ENCODE results near the gene FYB1. TPM values are rescaled to one million over a fixed set of nuclear protein-coding genes. Genes with fewer than 3 reads are reported as not detected.

The FYB1 gene
- total and polyA plus RNA-seq, 2 of the 8 experiments (the other 6 are each of a cell fraction or from before 2014, with no cell fraction given): not detected

GRCh38 chr5:39161578-39161977 is 57.8 kb downstream of the FYB1 start:
- Histone ChIP-seq H2AK5ac (ENCODE audit: low read depth, low read length) (no peak overlapping the region), H4K8ac (ENCODE audit: extremely low read depth, insufficient read depth, low read length) (no peak overlapping the region), H3K18ac (ENCODE audit: extremely low read depth, low read length) (no peak overlapping the region), H2BK5ac (ENCODE audit: low read depth, low read length) (no peak overlapping the region), H3K9me3 (ENCODE audit: insufficient read depth in 2 of 2, low read depth in 1 of 2, low read length in 1 of 2) (no peaks in the 10 kb centered on the region), H3K23me2 (ENCODE audit: low read depth, low read length) (no peaks in the 10 kb centered on the region), H3K4me2 (ENCODE audit: insufficient read depth in 1 of 2, low read depth in 2 of 2, low read length in 2 of 2) (no peak overlapping the region), H3K79me2 (ENCODE audit: control insufficient read depth in 1 of 2, insufficient read depth in 2 of 2, low read length in 2 of 2) (no peaks in the 10 kb centered on the region), H3K23ac (ENCODE audit: insufficient read length) (no peak overlapping the region), H2BK12ac (ENCODE audit: low read depth, low read length) (no peak overlapping the region), H2BK20ac (ENCODE audit: low read length) (no peak overlapping the region), H4K20me1 (replicated peaks in 1 of 2; ENCODE audit: control insufficient read depth in 1 of 2, insufficient read depth in 2 of 2, low read length in 2 of 2) (no peaks in the 10 kb centered on the region), H3K14ac (ENCODE audit: insufficient read length) (no peak overlapping the region), H3K4ac (replicated peaks; ENCODE audit: insufficient read length, low read depth, low read length) (no peak overlapping the region), H3K27me3 (replicated peaks in 1 of 4; ENCODE audit: control insufficient read depth in 3 of 4, extremely low read depth in 1 of 4, insufficient read depth in 3 of 4, low read length in 3 of 4) (no peaks in the 10 kb centered on the region), H4K91ac (replicated peaks; ENCODE audit: insufficient read length, low read length) (no peak overlapping the region), H2AFZ (ENCODE audit: low read length) (no peak overlapping the region), H3K79me1 (ENCODE audit: low read depth, low read length) (no peaks in the 10 kb centered on the region), H3K9ac (replicated peaks in 1 of 4; ENCODE audit: extremely low read depth in 1 of 4, low read depth in 3 of 4, low read length in 3 of 4) (no peak overlapping the region), H3K27ac (ENCODE audit: low read depth, low read length) (no peak overlapping the region), H3K56ac (replicated peaks; ENCODE audit: insufficient read length, low read depth, low read length) (no peak overlapping the region), H3K36me3 (ENCODE audit: control insufficient read depth in 2 of 4, insufficient read depth in 4 of 4, low read length in 3 of 4) (no peaks in the 10 kb centered on the region), H3K4me3 (ENCODE audit: extremely low read depth in 1 of 4, insufficient read depth in 2 of 4, low read depth in 3 of 4, low read length in 4 of 4) (no peak overlapping the region), H2BK120ac (replicated peaks; ENCODE audit: low read depth, low read length) (no peak overlapping the region), H2BK15ac (ENCODE audit: low read length) (no peak overlapping the region), H4K5ac (ENCODE audit: insufficient read length, low read depth, low read length) (no peak overlapping the region), H3K4me1 (replicated peaks in 1 of 4; ENCODE audit: control insufficient read depth in 3 of 4, insufficient read depth in 4 of 4, low read length in 3 of 4) (no peaks in the 10 kb centered on the region)
- DNase-seq (ENCODE audit: low read depth in 1 of 2, low spot score in 2 of 2): no peak
- CTCF ChIA-PET (ENCODE audit: partially characterized antibody): no interaction called here
- POLR2A ChIA-PET (ENCODE audit: partially characterized antibody): no interaction called here
- no peak for FAIRE-seq
- TF ChIP-seq EGR1 (IDR thresholded peaks at IDR 0.05; ENCODE audit: borderline replicate concordance, low read depth, low read length) (no peak), SP1 (IDR thresholded peaks at IDR 0.05; ENCODE audit: low read depth, low read length) (no peak), NANOG (IDR thresholded peaks at IDR 0.05; ENCODE audit: insufficient read depth, low read depth, low read length, poor library complexity, severe bottlenecking) (no peak), PHF8 (conservative IDR thresholded peaks at IDR 0.05; ENCODE audit: low read depth, low read length) (no peak), POLR2A (IDR thresholded peaks at IDR 0.05; ENCODE audit: control extremely low read depth in 1 of 2, low read depth in 2 of 2, low read length in 2 of 2) (no peak), RXRA (IDR thresholded peaks at IDR 0.05; ENCODE audit: insufficient read depth, low read depth, low read length) (no peak), TAF7 (optimal IDR thresholded peaks at IDR 0.05; ENCODE audit: borderline replicate concordance, low read depth, low read length) (no peak), RFX5 (IDR thresholded peaks at IDR 0.05; ENCODE audit: borderline replicate concordance, low read depth, low read length) (no peak), CEBPB (IDR thresholded peaks at IDR 0.05; ENCODE audit: low read depth, low read length) (no peak), JUND (IDR thresholded peaks at IDR 0.05; ENCODE audit: low read length) (no peak), FOSL1 (IDR thresholded peaks at IDR 0.05; ENCODE audit: insufficient read depth, low read depth, low read length) (no peak), SIX5 (IDR thresholded peaks at IDR 0.05; ENCODE audit: low read depth, low read length) (no peak), CHD2 (IDR thresholded peaks at IDR 0.05; ENCODE audit: low read length) (no peak), SIN3A (conservative IDR thresholded peaks at IDR 0.05 in 1 of 2, IDR thresholded peaks at IDR 0.05 in 1 of 2; ENCODE audit: low read depth in 1 of 2, low read length in 2 of 2) (no peak), USF2 (IDR thresholded peaks at IDR 0.05; ENCODE audit: low read length) (no peak), POLR2AphosphoS5 (IDR thresholded peaks at IDR 0.05; ENCODE audit: low read depth, low read length) (no peak)

Measured in H1 (cell line).